Stimulated activated naive B cell treated with anti-CD40 and anti-IgM and Interleukin-4, amounts not matched to agents 10 μg/mL and 1 μg/mL and 100 μg/mL, for 72 hours (primary cell): ENCODE measurements around the gene MMP23B.
A peak's percentile ranks its signal among the peaks of the same experiment; 100 is the strongest.
"Not testable (repeated sequence)": the region's sequence is repeated elsewhere in the genome, so short reads cannot be mapped to it uniquely, and the experiment has no call there.

ENCODE experiments used
- ATAC-seq, 2 donors: fragments of 150-1000 bp; cut with Tn5 transposase; replicated peaks; 2 replicates each; pipeline ENCODE4 v1.10.0; 2021; ENCODE audit warnings: moderate library complexity in 1 of 2
- DNase-seq: peaks from one replicate; pipeline ENCODE4 v3.0.0; 2021
- H3K27ac Mint-ChIP-seq: one replicate; pipeline ENCODE4 v1.8.0; 2022; ENCODE audit warnings: mild to moderate bottlenecking, mixed read lengths
- H3K27me3 Mint-ChIP-seq, 2 donors: one replicate each; pipeline ENCODE4 v1.8.0; 2022; ENCODE audit warnings: mixed read lengths in 2 of 2
- H3K36me3 Mint-ChIP-seq, 2 donors: one replicate each; pipeline ENCODE4 v1.8.0; 2022; ENCODE audit warnings: mixed read lengths in 2 of 2, mild to moderate bottlenecking in 1 of 2
- H3K4me1 Mint-ChIP-seq, 2 donors: one replicate each; pipeline ENCODE4 v1.8.0; 2022; ENCODE audit warnings: mixed read lengths in 2 of 2, mild to moderate bottlenecking in 1 of 2
- H3K4me3 Mint-ChIP-seq, 2 donors: one replicate each; pipeline ENCODE4 v1.8.0; 2022; ENCODE audit warnings: mild to moderate bottlenecking in 2 of 2, mixed read lengths in 2 of 2, moderate library complexity in 1 of 2
- H3K9me3 Mint-ChIP-seq, 2 donors: one replicate each; pipeline ENCODE4 v1.8.0; 2022; ENCODE audit warnings: mixed read lengths in 2 of 2, mild to moderate bottlenecking in 1 of 2

Gene MMP23B

GRCh38 chr1:1627829-1628753 is 3.9 kb upstream of the MMP23B start:
- Mint-ChIP-seq H3K36me3 (peaks cover 2 to 8% of the 10 kb centered on the region in 2 donors), H3K4me3 (peak overlapping the region in 1 of 2 donors; percentile 55), H3K27me3 (peaks cover 9 to 11% of the 10 kb centered on the region in 2 donors), H3K9me3 (peaks cover 0 to 2% of the 10 kb centered on the region in 2 donors), H3K4me1 (peaks cover 4 to 5% of the 10 kb centered on the region in 2 donors), H3K27ac (peak overlapping the region; percentile 77)
- ATAC-seq (no peak), DNase-seq (no peak)

GRCh38 chr1:1628754-1629429 is 3.1 kb upstream of the MMP23B start:
- H3K27me3 Mint-ChIP-seq: peaks cover 9 to 11% of the 10 kb centered on the region in 2 donors
- DNase-seq: no peak
- peak overlapping the region; percentile 77 for H3K27ac Mint-ChIP-seq
- peaks cover 4 to 5% of the 10 kb centered on the region in 2 donors for H3K4me1 Mint-ChIP-seq
- peaks cover 0 to 2% of the 10 kb centered on the region in 2 donors for H3K9me3 Mint-ChIP-seq
- peak overlapping the region in 1 of 2 donors; percentile 55 for H3K4me3 Mint-ChIP-seq
- peaks cover 2 to 8% of the 10 kb centered on the region in 2 donors for H3K36me3 Mint-ChIP-seq
- no peak for ATAC-seq

GRCh38 chr1:1629430-1630190 is 2.4 kb upstream of the MMP23B start:
- H3K27ac Mint-ChIP-seq: peak overlapping the region; percentile 47
- DNase-seq (no peak), ATAC-seq (peak; percentile 1 to 15)
- peaks cover 9 to 11% of the 10 kb centered on the region in 2 donors for H3K27me3 Mint-ChIP-seq
- H3K4me1 Mint-ChIP-seq: peaks cover 4 to 5% of the 10 kb centered on the region in 2 donors
- H3K36me3 Mint-ChIP-seq: peaks cover 2 to 7% of the 10 kb centered on the region in 2 donors
- H3K9me3 Mint-ChIP-seq: peaks cover 0 to 2% of the 10 kb centered on the region in 2 donors
- peak overlapping the region; percentile 50 to 56 for H3K4me3 Mint-ChIP-seq

GRCh38 chr1:1630191-1630964 is 1.6 kb upstream of the MMP23B start:
- H3K27ac Mint-ChIP-seq: peak overlapping the region; percentile 96
- ATAC-seq (peak; percentile 85 to 91), DNase-seq (peak; percentile 87)
- peaks cover 9 to 11% of the 10 kb centered on the region in 2 donors for H3K27me3 Mint-ChIP-seq
- H3K4me3 Mint-ChIP-seq: peak overlapping the region; percentile 81 to 82
- peaks cover 3 to 4% of the 10 kb centered on the region in 2 donors for H3K36me3 Mint-ChIP-seq
- H3K9me3 Mint-ChIP-seq: peaks cover 0 to 2% of the 10 kb centered on the region in 2 donors
- peaks cover 4 to 5% of the 10 kb centered on the region in 2 donors for H3K4me1 Mint-ChIP-seq

GRCh38 chr1:1630965-1631781 is 800 bp upstream of the MMP23B start:
- DNase-seq (no peak), ATAC-seq (no peak)
- H3K36me3 Mint-ChIP-seq: peaks cover 4% of the 10 kb centered on the region in 2 donors
- H3K4me1 Mint-ChIP-seq: peaks cover 4 to 5% of the 10 kb centered on the region in 2 donors
- H3K4me3 Mint-ChIP-seq: peak overlapping the region; percentile 41 to 55
- H3K27ac Mint-ChIP-seq: peak overlapping the region; percentile 91
- H3K9me3 Mint-ChIP-seq: peaks cover 0 to 2% of the 10 kb centered on the region in 2 donors
- H3K27me3 Mint-ChIP-seq: peaks cover 9 to 11% of the 10 kb centered on the region in 2 donors

- not testable (repeated sequence) for H3K9me3 Mint-ChIP-seq, H3K4me3 Mint-ChIP-seq, DNase-seq, H3K27ac Mint-ChIP-seq, H3K36me3 Mint-ChIP-seq, H3K4me1 Mint-ChIP-seq, ATAC-seq
- H3K27me3 Mint-ChIP-seq: peaks cover 9 to 11% of the 10 kb centered on the region in 2 donors
Observed at GRCh38 chr1:1633409-1633808, 1.4 kb downstream of the MMP23B start.

GRCh38 chr1:1634613-1635012 is 2.6 kb downstream of the MMP23B start:
- H3K36me3 Mint-ChIP-seq, ATAC-seq, H3K9me3 Mint-ChIP-seq, H3K4me1 Mint-ChIP-seq, H3K4me3 Mint-ChIP-seq, DNase-seq, H3K27ac Mint-ChIP-seq: not testable (repeated sequence)
- peaks cover 9 to 11% of the 10 kb centered on the region in 2 donors for H3K27me3 Mint-ChIP-seq

GRCh38 chr1:1636621-1637478 is 4.9 kb downstream of the MMP23B start:
- not testable (repeated sequence) for DNase-seq, H3K4me1 Mint-ChIP-seq, H3K36me3 Mint-ChIP-seq, H3K27ac Mint-ChIP-seq, H3K4me3 Mint-ChIP-seq, H3K9me3 Mint-ChIP-seq, H3K27me3 Mint-ChIP-seq, ATAC-seq

GRCh38 chr1:1637479-1637875 is 5.5 kb downstream of the MMP23B start:
- ATAC-seq, H3K4me3 Mint-ChIP-seq, H3K4me1 Mint-ChIP-seq, H3K36me3 Mint-ChIP-seq, H3K9me3 Mint-ChIP-seq, H3K27me3 Mint-ChIP-seq, H3K27ac Mint-ChIP-seq, DNase-seq: not testable (repeated sequence)

GRCh38 chr1:1638528-1638927 is 6.6 kb downstream of the MMP23B start:
- not testable (repeated sequence) for DNase-seq, H3K36me3 Mint-ChIP-seq, ATAC-seq, H3K4me3 Mint-ChIP-seq, H3K4me1 Mint-ChIP-seq, H3K27me3 Mint-ChIP-seq, H3K27ac Mint-ChIP-seq, H3K9me3 Mint-ChIP-seq

- not testable (repeated sequence) for H3K36me3 Mint-ChIP-seq, H3K27me3 Mint-ChIP-seq, H3K4me1 Mint-ChIP-seq, H3K4me3 Mint-ChIP-seq, H3K9me3 Mint-ChIP-seq, H3K27ac Mint-ChIP-seq, DNase-seq, ATAC-seq
Observed at GRCh38 chr1:1639368-1639767, 7.4 kb downstream of the MMP23B start.

- not testable (repeated sequence) for H3K4me3 Mint-ChIP-seq, DNase-seq, H3K36me3 Mint-ChIP-seq, H3K27ac Mint-ChIP-seq, H3K4me1 Mint-ChIP-seq, H3K27me3 Mint-ChIP-seq, ATAC-seq, H3K9me3 Mint-ChIP-seq
Observed at GRCh38 chr1:1640081-1640480, 8.1 kb downstream of the MMP23B start.
